Measurements from ENCODE around the gene UBR1. TPM values are rescaled to one million over a fixed set of nuclear protein-coding genes. Genes with fewer than 3 reads are reported as not detected.
"Not testable (repeated sequence)": the region's sequence is repeated elsewhere in the genome, so short reads cannot be mapped to it uniquely, and the experiment has no call there.

UBR1 gene
- total RNA-seq, 1 donor from 2014 or later = 48.9 TPM

- no peaks in the 10 kb centered on the region for H3K27me3 Mint-ChIP-seq
- ATAC-seq (ENCODE audit: low read depth) (no peak), DNase-seq (no peak)
- H3K27ac Mint-ChIP-seq = no peak overlapping the region
- H3K9me3 Mint-ChIP-seq = no peaks in the 10 kb centered on the region
- no peaks in the 10 kb centered on the region for H3K4me1 Mint-ChIP-seq
- TF ChIP-seq CTCF (IDR thresholded peaks at IDR 0.05) = no peak
- intact Hi-C loops (cut with micrococcal nuclease) = no loop called here
- ChIA-PET CTCF (no interaction called here), POLR2A (no interaction called here)
- H3K4me3 Mint-ChIP-seq = no peak overlapping the region
- peaks cover 85% of the 10 kb centered on the region for H3K36me3 Mint-ChIP-seq (ENCODE audit: low read depth)
Observed at GRCh38 chr15:42955518-42955917, 150.3 kb downstream of the UBR1 start.

- intact Hi-C loops (cut with micrococcal nuclease) = no loop called here
- Mint-ChIP-seq H3K4me3 (no peak overlapping the region), H3K36me3 (ENCODE audit: low read depth) (peaks cover 81% of the 10 kb centered on the region), H3K27me3 (no peaks in the 10 kb centered on the region), H3K9me3 (no peaks in the 10 kb centered on the region), H3K27ac (no peak overlapping the region), H3K4me1 (no peaks in the 10 kb centered on the region)
- TF ChIP-seq CTCF (IDR thresholded peaks at IDR 0.05) = no peak
- POLR2A ChIA-PET = no interaction called here
- CTCF ChIA-PET = no interaction called here
- ATAC-seq (ENCODE audit: low read depth) (no peak), DNase-seq (no peak)
Observed at GRCh38 chr15:42954291-42954690, 151.5 kb downstream of the UBR1 start.

DNA sequence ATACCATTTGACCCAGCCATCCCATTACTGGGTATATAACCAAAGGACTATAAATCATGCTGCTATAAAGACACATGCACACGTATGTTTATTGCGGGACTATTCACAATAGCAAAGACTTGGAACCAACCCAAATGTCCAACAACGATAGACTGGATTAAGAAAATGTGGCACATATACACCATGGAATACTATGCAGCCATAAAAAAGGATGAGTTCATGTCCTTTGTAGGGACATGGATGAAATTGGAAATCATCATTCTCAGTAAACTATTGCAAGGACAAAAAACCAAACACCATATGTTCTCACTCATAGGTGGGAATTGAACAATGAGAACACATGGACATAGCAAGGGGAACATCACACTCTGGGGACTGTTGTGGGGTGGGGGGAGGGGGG is 156.9 kb downstream of the UBR1 start:
- H3K9me3 Mint-ChIP-seq = not testable (repeated sequence)

GRCh38 chr15:42940527-42940926 is 165.3 kb downstream of the UBR1 start:
- no peak for TF ChIP-seq CTCF (IDR thresholded peaks at IDR 0.05)
- DNase-seq = no peak
- H3K4me3 Mint-ChIP-seq = no peak overlapping the region
- ATAC-seq (ENCODE audit: low read depth) = no peak
- H3K27ac Mint-ChIP-seq = no peak overlapping the region
- H3K9me3 Mint-ChIP-seq = no peaks in the 10 kb centered on the region
- H3K27me3 Mint-ChIP-seq = no peaks in the 10 kb centered on the region
- intact Hi-C loops (cut with micrococcal nuclease) = no loop called here
- ChIA-PET CTCF (interaction anchor here (1.2 kb wide), 1 partner anchor 137 kb away, joined by 3 read pairs; no protein-coding TSS in a partner anchor), POLR2A (no interaction called here)
- no peaks in the 10 kb centered on the region for H3K4me1 Mint-ChIP-seq
- H3K36me3 Mint-ChIP-seq (ENCODE audit: low read depth) = peaks cover 25% of the 10 kb centered on the region

More for the DNA sequence above, 156.9 kb downstream of the UBR1 start:
- H3K4me1 Mint-ChIP-seq; H3K4me3 Mint-ChIP-seq; ATAC-seq (ENCODE audit: low read depth); H3K27ac Mint-ChIP-seq; H3K27me3 Mint-ChIP-seq; CTCF ChIA-PET; POLR2A ChIA-PET; intact Hi-C loops (cut with micrococcal nuclease); DNase-seq: not testable (repeated sequence)
- peaks cover 79% of the 10 kb centered on the region for H3K36me3 Mint-ChIP-seq (ENCODE audit: low read depth)

DNA sequence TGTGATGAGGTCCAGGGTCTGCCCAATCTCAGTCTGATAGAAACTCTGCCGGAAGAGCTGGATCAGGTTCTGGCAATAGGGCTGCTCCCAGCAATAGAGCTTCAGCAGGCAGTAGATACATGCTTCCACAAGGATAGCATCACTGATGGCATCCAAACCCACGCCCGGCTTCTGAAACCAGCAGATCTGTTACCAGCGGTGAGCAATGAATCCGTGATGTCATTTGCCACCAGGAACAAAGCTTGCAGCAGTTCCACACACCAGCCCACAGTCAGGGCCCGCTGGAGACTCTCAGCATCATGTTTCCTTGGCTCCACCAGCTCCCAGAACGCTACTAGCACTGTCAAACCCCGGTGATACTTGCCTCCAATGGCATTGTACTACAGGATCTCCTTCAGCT is 166.0 kb downstream of the UBR1 start:
- intact Hi-C loops (cut with micrococcal nuclease) = no loop called here
- Mint-ChIP-seq H3K27ac (no peak overlapping the region), H3K27me3 (no peaks in the 10 kb centered on the region), H3K9me3 (no peaks in the 10 kb centered on the region), H3K36me3 (ENCODE audit: low read depth) (peaks cover 18% of the 10 kb centered on the region), H3K4me3 (no peak overlapping the region), H3K4me1 (no peaks in the 10 kb centered on the region)
- POLR2A ChIA-PET = no interaction called here
- ATAC-seq (ENCODE audit: low read depth) = no peak
- DNase-seq = no peak
- TF ChIP-seq CTCF (IDR thresholded peaks at IDR 0.05) = no peak
- CTCF ChIA-PET = interaction anchor here (1.2 kb wide), 1 partner anchor 137 kb away, joined by 3 read pairs; no protein-coding TSS in a partner anchor

DNA sequence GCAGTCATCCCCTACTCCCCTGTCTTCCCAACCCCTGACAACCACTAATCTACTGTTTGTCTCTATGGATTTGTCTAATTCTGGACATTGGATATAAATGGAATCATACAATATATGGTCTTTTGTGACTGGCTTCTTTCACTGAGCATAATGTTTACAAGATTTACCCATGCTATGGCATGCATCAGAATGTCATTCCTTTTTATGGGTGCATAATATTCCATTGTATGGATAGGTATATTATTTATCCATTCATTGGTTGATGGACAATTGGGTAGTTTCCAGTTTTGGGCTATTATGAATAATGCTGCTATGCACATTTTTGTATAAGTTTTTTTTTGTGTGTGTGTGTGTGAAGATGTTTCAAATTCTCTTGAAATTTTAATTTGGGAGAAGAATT is 168.7 kb downstream of the UBR1 start:
- intact Hi-C loops (cut with micrococcal nuclease) = no loop called here
- Mint-ChIP-seq H3K9me3 (no peaks in the 10 kb centered on the region), H3K4me3 (no peak overlapping the region), H3K27me3 (no peaks in the 10 kb centered on the region), H3K27ac (no peak overlapping the region), H3K36me3 (ENCODE audit: low read depth) (no peaks in the 10 kb centered on the region), H3K4me1 (no peaks in the 10 kb centered on the region)
- ChIA-PET CTCF (interaction anchor here (0.8 kb wide), 1 partner anchor 11 kb away, joined by 3 read pairs; no protein-coding TSS in a partner anchor), POLR2A (no interaction called here)
- DNase-seq (no peak), ATAC-seq (ENCODE audit: low read depth) (no peak)
- TF ChIP-seq CTCF (IDR thresholded peaks at IDR 0.05) = no peak
